ENCODE data around the gene TMEM207. TPM values are rescaled to one million over a fixed set of nuclear protein-coding genes. Genes with fewer than 3 reads are reported as not detected.

Gene TMEM207
- not detected in 2 replicates for total RNA-seq (2021)
- long read RNA-seq, result 0 reads

- Mint-ChIP-seq H3K36me3 (ENCODE audit: insufficient read depth in 1 of 3, low read depth in 3 of 3) (no peaks in the 10 kb centered on the region), H3K27ac (no peak within 1 kb of the TSS), H3K9me3 (no peaks in the 10 kb centered on the region), H3K4me3 (no peak within 1 kb of the TSS), H3K4me1 (peaks cover 2 to 3% of the 10 kb centered on the region in 2 experiments; a peak in 2 of 4 replicates), H3K27me3 (ENCODE audit: low read depth) (no peaks in the 10 kb centered on the region)
- no peak within 1 kb of the TSS for H3T11ph ChIP-seq (ENCODE audit: low read length)
- WGBS (ENCODE audit: extremely low coverage, insufficient read length, low lambda C conversion rate), result no CpG with 5 or more reads among the region's 1 CpG
- no peak within 1 kb of the TSS for H3K14ac ChIP-seq (ENCODE audit: insufficient read depth, low read length)
- H2BK12ac ChIP-seq (ENCODE audit: insufficient read length, low read depth, low read length), result no peak within 1 kb of the TSS
- H2BK5ac ChIP-seq (ENCODE audit: insufficient read length, low read length), result no peak within 1 kb of the TSS
- H3K4me1 ChIP-seq (ENCODE audit: insufficient read depth, low read length), result no peaks in the 10 kb centered on the region
- H3K9me3 ChIP-seq (ENCODE audit: control insufficient read depth, low read depth, low read length), result no peaks in the 10 kb centered on the region
- H3K23me2 ChIP-seq (ENCODE audit: insufficient read length, low read depth, low read length, poor library complexity, severe bottlenecking), result no peaks in the 10 kb centered on the region
- H2BK20ac ChIP-seq (ENCODE audit: low read depth, low read length, poor library complexity, severe bottlenecking), result no peak within 1 kb of the TSS
- DNase-seq, result no peak
- no peaks in the 10 kb centered on the region for H4K20me1 ChIP-seq (ENCODE audit: control insufficient read depth, insufficient read depth, insufficient read length)
- no peak within 1 kb of the TSS for H3K4me2 ChIP-seq (ENCODE audit: insufficient read depth, insufficient read length, low read length)
- H3K79me1 ChIP-seq (ENCODE audit: insufficient read depth, low read depth, low read length, poor library complexity, severe bottlenecking), result no peaks in the 10 kb centered on the region
- no peak for TF ChIP-seq CTCF (conservative IDR thresholded peaks at IDR 0.05)
- H3K79me2 ChIP-seq (ENCODE audit: insufficient read depth, low read length), result no peaks in the 10 kb centered on the region
- no peak within 1 kb of the TSS for H3K56ac ChIP-seq (ENCODE audit: insufficient read length, low read depth, low read length)
- no peak within 1 kb of the TSS for H3K27ac ChIP-seq (ENCODE audit: insufficient read length, low read depth, low read length)
- no peak within 1 kb of the TSS for H3K18ac ChIP-seq (ENCODE audit: insufficient read length, low read depth, low read length)
- no peak within 1 kb of the TSS for H2AFZ ChIP-seq (ENCODE audit: low read length)
- no peak within 1 kb of the TSS for H4K5ac ChIP-seq (ENCODE audit: insufficient read length, low read depth, low read length)
- H2BK15ac ChIP-seq (ENCODE audit: low read depth, low read length), result no peak within 1 kb of the TSS
- no peak within 1 kb of the TSS for H2AK5ac ChIP-seq (ENCODE audit: insufficient read length, low read length)
- H2BK120ac ChIP-seq (ENCODE audit: low read depth, low read length, poor library complexity, severe bottlenecking), result no peak within 1 kb of the TSS
- no peak within 1 kb of the TSS for H3K23ac ChIP-seq (ENCODE audit: insufficient read length, low read depth, low read length)
- no peaks in the 10 kb centered on the region for H3K27me3 ChIP-seq (ENCODE audit: insufficient read depth, low read length)
- no peak within 1 kb of the TSS for H4K91ac ChIP-seq (ENCODE audit: insufficient read length, low read depth, low read length)
- no peak within 1 kb of the TSS for H3K4ac ChIP-seq (ENCODE audit: low read depth, low read length)
- no peak within 1 kb of the TSS for H4K8ac ChIP-seq (replicated peaks; ENCODE audit: insufficient read length, low read depth, low read length)
- H3K9ac ChIP-seq (ENCODE audit: extremely low read depth, insufficient read length, low read length), result no peak within 1 kb of the TSS
Measured at GRCh38 chr3:190449801-190450200, at the start of gene TMEM207. Gene TMEM207, minus strand, starts transcription at chr3:190449901. Its CDS starts 92 bp downstream, at chr3:190449809.
